GM12878 (cell line): ENCODE results near the gene VCP. TPM values are rescaled to one million over a fixed set of nuclear protein-coding genes. Genes with fewer than 3 reads are reported as not detected.

Experiments
- BACH1 ChIP-seq: fragments of 450-650 bp; IDR thresholded peaks from 2 replicates; pipeline ENCODE4 v1.6.1; 2017; ENCODE audit warnings: mild to moderate bottlenecking, borderline replicate concordance
- EED ChIP-seq: sonication (generic); IDR thresholded peaks from 2 replicates; pipeline ENCODE4 v1.6.1; 2016; ENCODE audit warnings: antibody characterized with exemption, low read depth
- ESRRA ChIP-seq: IDR thresholded peaks from 2 replicates; pipeline ENCODE4 v1.6.1; 2012; ENCODE audit warnings: mild to moderate bottlenecking, low read length, improper control_type of control experiment
- JUND ChIP-seq: IDR thresholded peaks from 2 replicates; pipeline ENCODE4 v1.6.1; 2012; ENCODE audit warnings: low read depth, mild to moderate bottlenecking, low read length, improper control_type of control experiment, moderate library complexity
- LARP7 ChIP-seq: fragments of 450-650 bp; IDR thresholded peaks from 2 replicates; pipeline ENCODE4 v1.6.1; 2017; ENCODE audit warnings: mild to moderate bottlenecking
- NFYA ChIP-seq: IDR thresholded peaks from 2 replicates; pipeline ENCODE4 v1.6.1; 2011; ENCODE audit warnings: low read depth, mild to moderate bottlenecking, low read length, improper control_type of control experiment, borderline replicate concordance
- NFYB ChIP-seq: IDR thresholded peaks from 2 replicates; pipeline ENCODE4 v1.6.1; 2011; ENCODE audit warnings: low read depth, mild to moderate bottlenecking, low read length, improper control_type of control experiment, moderate library complexity; ENCODE audit not compliant: insufficient read depth
- RB1 ChIP-seq: fragments of 450-650 bp; formaldehyde crosslinking; IDR thresholded peaks from 2 replicates; pipeline ENCODE4 v1.6.1; 2017; ENCODE audit warnings: mild to moderate bottlenecking, borderline replicate concordance
- RUNX3 ChIP-seq: IDR thresholded peaks from 2 replicates; pipeline ENCODE4 v1.6.1; 2012; ENCODE audit warnings: low read length, inconsistent platforms
- SP1 ChIP-seq: IDR thresholded peaks from one replicate; pipeline ENCODE4 v1.6.1; 2011; ENCODE audit warnings: low read depth, low read length
- SPI1 ChIP-seq: IDR thresholded peaks from 2 replicates; pipeline ENCODE4 v1.6.1; 2011; ENCODE audit warnings: low read depth, mild to moderate bottlenecking, low read length, moderate library complexity, borderline replicate concordance; ENCODE audit not compliant: insufficient read depth
- TCF7 ChIP-seq: IDR thresholded peaks from 2 replicates; pipeline ENCODE4 v1.6.1; 2014; ENCODE audit warnings: antibody characterized with exemption, borderline replicate concordance
- WRNIP1 ChIP-seq: IDR thresholded peaks from 2 replicates; pipeline ENCODE4 v1.6.1; 2011; ENCODE audit warnings: low read depth, low read length, improper control_type of control experiment, borderline replicate concordance
- YBX1 ChIP-seq: fragments of 450-650 bp; IDR thresholded peaks from 2 replicates; pipeline ENCODE4 v1.6.1; 2016; ENCODE audit warnings: antibody characterized with exemption
- YY1 ChIP-seq: IDR thresholded peaks from 2 replicates; pipeline ENCODE4 v1.6.1; 2011; ENCODE audit warnings: low read depth, mild to moderate bottlenecking, low read length
- ZNF274 ChIP-seq: IDR thresholded peaks from one replicate; pipeline ENCODE4 v1.8.0; 2011; ENCODE audit not compliant: insufficient read length, insufficient read depth
- ZSCAN29 ChIP-seq: fragments of 450-650 bp; IDR thresholded peaks from 2 replicates; pipeline ENCODE4 v1.6.1; 2017; ENCODE audit warnings: mild to moderate bottlenecking, moderate library complexity
- polyA plus RNA-seq, 11 experiments: library from polyadenylated mRNA; depleted of rRNA in 4 of 11; unstranded in 6 of 11; stranded (reverse) in 5 of 11; fragments of >200 nt; fragmentation: Nextera tagmentation in 4 of 11; fragmentation: Illumina TruSeq in 1 of 11; extraction: Ambion mirVana in 4 of 11; extraction: Trizol in 1 of 11; gene quantifications; 1 replicate in 1 of 11; 2 replicates in 10 of 11; pipeline versions ENCODE4 v1.2.1 to v1.2.3, GENCODE V29; 2011 to 2016; ENCODE audit warnings: inconsistent platforms in 2 of 11, missing spikeins in 2 of 11, low read depth in 1 of 11
- total RNA-seq, 4 experiments: library from RNA; depleted of rRNA in 3 of 4; stranded (reverse); fragments of >200 nt in 3 of 4; fragmentation: Illumina TruSeq in 1 of 4; extraction: Trizol in 1 of 4; gene quantifications; 2 replicates each; pipeline versions ENCODE4 v1.2.1 to v1.2.3, GENCODE V29; 2013 to 2021
- TF ChIP-seq, protein P1 (sequence below): fragments of 450-650 bp; IDR thresholded peaks from 2 replicates; pipeline ENCODE4 v1.6.1; 2017; ENCODE audit warnings: low read depth, mild to moderate bottlenecking, moderate library complexity
- TF ChIP-seq, protein P2 (sequence below): fragments of 450-650 bp; conservative IDR thresholded peaks from 2 replicates; pipeline ENCODE4 v1.6.1; 2017; ENCODE audit warnings: mild to moderate bottlenecking, moderate library complexity
- TF ChIP-seq, protein P3 (sequence below): fragments of 450-650 bp; formaldehyde crosslinking; IDR thresholded peaks from 2 replicates; pipeline ENCODE4 v1.5.0; 2022; ENCODE audit warnings: mild to moderate bottlenecking, missing genetic modification characterization
- TF ChIP-seq, protein P4 (sequence below), 3 experiments: IDR thresholded peaks in 2 of 3; conservative IDR thresholded peaks in 1 of 3; 2 replicates each; pipeline ENCODE4 v1.5.1; 2011; ENCODE audit warnings: low read depth in 3 of 3, low read length in 3 of 3, mild to moderate bottlenecking in 3 of 3, control low read depth in 2 of 3, moderate library complexity in 2 of 3, inconsistent platforms in 1 of 3, mixed read lengths in 1 of 3; ENCODE audit not compliant: control insufficient read depth in 2 of 3, insufficient read depth in 1 of 3; ENCODE audit errors: extremely low read depth in 1 of 3

VCP gene
- total and polyA plus RNA-seq, 10 of the 15 experiments (the other 5 are each of a cell fraction or from before 2014, with no cell fraction given): 7.4 to 327 (median 244) TPM

DNA sequence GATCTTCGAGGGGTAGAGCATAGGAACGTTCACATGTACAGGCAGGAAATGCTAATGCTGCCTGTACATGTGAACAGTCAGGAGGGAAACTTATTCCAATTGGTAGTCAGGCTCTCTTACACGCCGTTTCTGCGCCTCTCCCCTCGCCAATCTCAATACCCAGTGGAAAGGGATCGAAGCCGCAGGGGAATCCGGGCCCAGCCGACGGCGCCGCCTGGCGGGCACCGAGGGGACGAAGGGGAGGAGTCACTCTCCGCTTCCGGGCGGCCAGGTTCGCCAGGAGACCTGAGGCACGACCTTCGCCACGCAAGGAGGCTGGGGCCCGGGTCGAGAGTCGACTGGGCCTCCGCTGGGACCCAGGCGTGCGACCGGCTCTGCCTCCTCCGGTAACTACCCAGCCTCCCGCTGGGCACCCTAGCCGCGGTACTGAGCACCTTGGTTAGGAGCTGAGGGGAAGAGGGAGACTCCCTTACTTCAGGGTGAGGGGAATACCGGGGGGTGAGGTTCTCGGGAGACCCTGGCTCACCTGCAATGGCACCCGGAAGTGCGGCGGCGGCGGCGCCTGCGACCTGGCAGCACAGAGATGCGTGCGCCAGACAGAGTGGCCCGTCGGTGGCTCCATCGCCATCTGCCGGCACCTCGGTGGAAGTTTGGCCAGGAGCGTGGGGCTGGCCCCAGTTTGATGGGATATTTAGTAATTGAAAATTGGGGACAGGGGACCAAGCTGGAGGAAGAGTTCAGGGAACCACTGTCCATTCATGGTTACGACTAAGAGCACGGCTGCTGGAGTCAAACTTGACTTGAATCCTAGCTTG lies 23.8 kb upstream of the VCP start, which contains the start of gene PIGO (continued):
- TF ChIP-seq YBX1 (no peak), ZNF274 (no peak), WRNIP1 (no peak), TCF7 (no peak), ZSCAN29 (no peak; the same call in none of the 2 replicates), RB1 (peak; percentile 92), SP1 (no peak), ESRRA (no peak; the same call in 1 of the 2 replicates), BACH1 (peak; percentile 49; the same call in 1 of the 2 replicates), RUNX3 (peak; percentile 62), YY1 (peak; percentile 93), NFYA (no peak), JUND (no peak), EED (peak; percentile 67; the same call in 1 of the 2 replicates), SPI1 (peak; percentile 24; the same call in 1 of the 2 replicates), NFYB (0 out of 2 replicates have a peak, but pooled peaks have one; percentile 13), LARP7 (peak; percentile 79)
- TF ChIP-seq, protein P1, sequence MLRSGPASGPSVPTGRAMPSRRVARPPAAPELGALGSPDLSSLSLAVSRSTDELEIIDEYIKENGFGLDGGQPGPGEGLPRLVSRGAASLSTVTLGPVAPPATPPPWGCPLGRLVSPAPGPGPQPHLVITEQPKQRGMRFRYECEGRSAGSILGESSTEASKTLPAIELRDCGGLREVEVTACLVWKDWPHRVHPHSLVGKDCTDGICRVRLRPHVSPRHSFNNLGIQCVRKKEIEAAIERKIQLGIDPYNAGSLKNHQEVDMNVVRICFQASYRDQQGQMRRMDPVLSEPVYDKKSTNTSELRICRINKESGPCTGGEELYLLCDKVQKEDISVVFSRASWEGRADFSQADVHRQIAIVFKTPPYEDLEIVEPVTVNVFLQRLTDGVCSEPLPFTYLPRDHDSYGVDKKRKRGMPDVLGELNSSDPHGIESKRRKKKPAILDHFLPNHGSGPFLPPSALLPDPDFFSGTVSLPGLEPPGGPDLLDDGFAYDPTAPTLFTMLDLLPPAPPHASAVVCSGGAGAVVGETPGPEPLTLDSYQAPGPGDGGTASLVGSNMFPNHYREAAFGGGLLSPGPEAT: peak; percentile 91
- TF ChIP-seq, protein P2, sequence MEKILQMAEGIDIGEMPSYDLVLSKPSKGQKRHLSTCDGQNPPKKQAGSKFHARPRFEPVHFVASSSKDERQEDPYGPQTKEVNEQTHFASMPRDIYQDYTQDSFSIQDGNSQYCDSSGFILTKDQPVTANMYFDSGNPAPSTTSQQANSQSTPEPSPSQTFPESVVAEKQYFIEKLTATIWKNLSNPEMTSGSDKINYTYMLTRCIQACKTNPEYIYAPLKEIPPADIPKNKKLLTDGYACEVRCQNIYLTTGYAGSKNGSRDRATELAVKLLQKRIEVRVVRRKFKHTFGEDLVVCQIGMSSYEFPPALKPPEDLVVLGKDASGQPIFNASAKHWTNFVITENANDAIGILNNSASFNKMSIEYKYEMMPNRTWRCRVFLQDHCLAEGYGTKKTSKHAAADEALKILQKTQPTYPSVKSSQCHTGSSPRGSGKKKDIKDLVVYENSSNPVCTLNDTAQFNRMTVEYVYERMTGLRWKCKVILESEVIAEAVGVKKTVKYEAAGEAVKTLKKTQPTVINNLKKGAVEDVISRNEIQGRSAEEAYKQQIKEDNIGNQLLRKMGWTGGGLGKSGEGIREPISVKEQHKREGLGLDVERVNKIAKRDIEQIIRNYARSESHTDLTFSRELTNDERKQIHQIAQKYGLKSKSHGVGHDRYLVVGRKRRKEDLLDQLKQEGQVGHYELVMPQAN: peak; percentile 93
- TF ChIP-seq, protein P3, sequence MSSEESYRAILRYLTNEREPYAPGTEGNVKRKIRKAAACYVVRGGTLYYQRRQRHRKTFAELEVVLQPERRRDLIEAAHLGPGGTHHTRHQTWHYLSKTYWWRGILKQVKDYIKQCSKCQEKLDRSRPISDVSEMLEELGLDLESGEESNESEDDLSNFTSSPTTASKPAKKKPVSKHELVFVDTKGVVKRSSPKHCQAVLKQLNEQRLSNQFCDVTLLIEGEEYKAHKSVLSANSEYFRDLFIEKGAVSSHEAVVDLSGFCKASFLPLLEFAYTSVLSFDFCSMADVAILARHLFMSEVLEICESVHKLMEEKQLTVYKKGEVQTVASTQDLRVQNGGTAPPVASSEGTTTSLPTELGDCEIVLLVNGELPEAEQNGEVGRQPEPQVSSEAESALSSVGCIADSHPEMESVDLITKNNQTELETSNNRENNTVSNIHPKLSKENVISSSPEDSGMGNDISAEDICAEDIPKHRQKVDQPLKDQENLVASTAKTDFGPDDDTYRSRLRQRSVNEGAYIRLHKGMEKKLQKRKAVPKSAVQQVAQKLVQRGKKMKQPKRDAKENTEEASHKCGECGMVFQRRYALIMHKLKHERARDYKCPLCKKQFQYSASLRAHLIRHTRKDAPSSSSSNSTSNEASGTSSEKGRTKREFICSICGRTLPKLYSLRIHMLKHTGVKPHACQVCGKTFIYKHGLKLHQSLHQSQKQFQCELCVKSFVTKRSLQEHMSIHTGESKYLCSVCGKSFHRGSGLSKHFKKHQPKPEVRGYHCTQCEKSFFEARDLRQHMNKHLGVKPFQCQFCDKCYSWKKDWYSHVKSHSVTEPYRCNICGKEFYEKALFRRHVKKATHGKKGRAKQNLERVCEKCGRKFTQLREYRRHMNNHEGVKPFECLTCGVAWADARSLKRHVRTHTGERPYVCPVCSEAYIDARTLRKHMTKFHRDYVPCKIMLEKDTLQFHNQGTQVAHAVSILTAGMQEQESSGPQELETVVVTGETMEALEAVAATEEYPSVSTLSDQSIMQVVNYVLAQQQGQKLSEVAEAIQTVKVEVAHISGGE (CRISPR knock-in tag): peak; percentile 43; the same call in 1 of the 2 replicates
- TF ChIP-seq, protein P4, sequence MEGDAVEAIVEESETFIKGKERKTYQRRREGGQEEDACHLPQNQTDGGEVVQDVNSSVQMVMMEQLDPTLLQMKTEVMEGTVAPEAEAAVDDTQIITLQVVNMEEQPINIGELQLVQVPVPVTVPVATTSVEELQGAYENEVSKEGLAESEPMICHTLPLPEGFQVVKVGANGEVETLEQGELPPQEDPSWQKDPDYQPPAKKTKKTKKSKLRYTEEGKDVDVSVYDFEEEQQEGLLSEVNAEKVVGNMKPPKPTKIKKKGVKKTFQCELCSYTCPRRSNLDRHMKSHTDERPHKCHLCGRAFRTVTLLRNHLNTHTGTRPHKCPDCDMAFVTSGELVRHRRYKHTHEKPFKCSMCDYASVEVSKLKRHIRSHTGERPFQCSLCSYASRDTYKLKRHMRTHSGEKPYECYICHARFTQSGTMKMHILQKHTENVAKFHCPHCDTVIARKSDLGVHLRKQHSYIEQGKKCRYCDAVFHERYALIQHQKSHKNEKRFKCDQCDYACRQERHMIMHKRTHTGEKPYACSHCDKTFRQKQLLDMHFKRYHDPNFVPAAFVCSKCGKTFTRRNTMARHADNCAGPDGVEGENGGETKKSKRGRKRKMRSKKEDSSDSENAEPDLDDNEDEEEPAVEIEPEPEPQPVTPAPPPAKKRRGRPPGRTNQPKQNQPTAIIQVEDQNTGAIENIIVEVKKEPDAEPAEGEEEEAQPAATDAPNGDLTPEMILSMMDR (IDR thresholded peaks at IDR 0.05 in 2 of 3, conservative IDR thresholded peaks at IDR 0.05 in 1 of 3; ENCODE audit: control insufficient read depth in 2 of 3, extremely low read depth in 1 of 3, insufficient read depth in 1 of 3, low read depth in 3 of 3, low read length in 3 of 3): peak; percentile 87 to 98 (median 96)
